ENCODE data around the gene ITGB1BP1. TPM values are rescaled to one million over a fixed set of nuclear protein-coding genes. Genes with fewer than 3 reads are reported as not detected.

ITGB1BP1 gene
- total and polyA plus RNA-seq, 2 of the 13 experiments (the other 11 are each of a cell fraction or from before 2014, with no cell fraction given): 106 to 108 TPM

- TF ChIP-seq, protein P1, sequence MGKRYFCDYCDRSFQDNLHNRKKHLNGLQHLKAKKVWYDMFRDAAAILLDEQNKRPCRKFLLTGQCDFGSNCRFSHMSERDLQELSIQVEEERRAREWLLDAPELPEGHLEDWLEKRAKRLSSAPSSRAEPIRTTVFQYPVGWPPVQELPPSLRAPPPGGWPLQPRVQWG (CRISPR knock-in tag; IDR thresholded peaks at IDR 0.05; ENCODE audit: borderline replicate concordance, low read depth): no peak
- no peak for TF ChIP-seq PHF5A (CRISPR knock-in tag; IDR thresholded peaks at IDR 0.05; ENCODE audit: low read depth, unreplicated experiment)
- peak; percentile 84 for TF ChIP-seq PITX1 (CRISPR knock-in tag; IDR thresholded peaks at IDR 0.05)
- no peak for TF ChIP-seq ZNF550 (CRISPR knock-in tag; IDR thresholded peaks at IDR 0.05; ENCODE audit: borderline replicate concordance)
- no peak for TF ChIP-seq NFKB2 (CRISPR knock-in tag; IDR thresholded peaks at IDR 0.05; ENCODE audit: borderline replicate concordance)
- no peak for TF ChIP-seq ZNF510 (CRISPR knock-in tag; IDR thresholded peaks at IDR 0.05; ENCODE audit: low read depth)
- TF ChIP-seq, protein P2, sequence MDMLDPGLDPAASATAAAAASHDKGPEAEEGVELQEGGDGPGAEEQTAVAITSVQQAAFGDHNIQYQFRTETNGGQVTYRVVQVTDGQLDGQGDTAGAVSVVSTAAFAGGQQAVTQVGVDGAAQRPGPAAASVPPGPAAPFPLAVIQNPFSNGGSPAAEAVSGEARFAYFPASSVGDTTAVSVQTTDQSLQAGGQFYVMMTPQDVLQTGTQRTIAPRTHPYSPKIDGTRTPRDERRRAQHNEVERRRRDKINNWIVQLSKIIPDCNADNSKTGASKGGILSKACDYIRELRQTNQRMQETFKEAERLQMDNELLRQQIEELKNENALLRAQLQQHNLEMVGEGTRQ (IDR thresholded peaks at IDR 0.05; ENCODE audit: low read depth, low read length): no peak
- TF ChIP-seq, protein P2 (CRISPR knock-in tag; IDR thresholded peaks at IDR 0.05; ENCODE audit: borderline replicate concordance): no peak
- TF ChIP-seq, protein P3, sequence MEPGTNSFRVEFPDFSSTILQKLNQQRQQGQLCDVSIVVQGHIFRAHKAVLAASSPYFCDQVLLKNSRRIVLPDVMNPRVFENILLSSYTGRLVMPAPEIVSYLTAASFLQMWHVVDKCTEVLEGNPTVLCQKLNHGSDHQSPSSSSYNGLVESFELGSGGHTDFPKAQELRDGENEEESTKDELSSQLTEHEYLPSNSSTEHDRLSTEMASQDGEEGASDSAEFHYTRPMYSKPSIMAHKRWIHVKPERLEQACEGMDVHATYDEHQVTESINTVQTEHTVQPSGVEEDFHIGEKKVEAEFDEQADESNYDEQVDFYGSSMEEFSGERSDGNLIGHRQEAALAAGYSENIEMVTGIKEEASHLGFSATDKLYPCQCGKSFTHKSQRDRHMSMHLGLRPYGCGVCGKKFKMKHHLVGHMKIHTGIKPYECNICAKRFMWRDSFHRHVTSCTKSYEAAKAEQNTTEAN (CRISPR knock-in tag; conservative IDR thresholded peaks at IDR 0.05): peak; percentile 49; the same call in 1 of the 2 replicates
- no peak for TF ChIP-seq ZNF678 (CRISPR knock-in tag; IDR thresholded peaks at IDR 0.05)
- no peak for TF ChIP-seq YEATS4 (CRISPR knock-in tag; IDR thresholded peaks at IDR 0.05; ENCODE audit: borderline replicate concordance)
- peak in 1 of 2 experiments; percentile 75; a peak in 2 of 4 replicates for TF ChIP-seq EP300 (IDR thresholded peaks at IDR 0.05; ENCODE audit: low read depth in 2 of 2, low read length in 2 of 2)
- no peak for TF ChIP-seq EP300 (CRISPR knock-in tag; IDR thresholded peaks at IDR 0.05; ENCODE audit: borderline replicate concordance)
- TF ChIP-seq SATB2 (CRISPR knock-in tag; IDR thresholded peaks at IDR 0.05): no peak
- no peak for TF ChIP-seq ZBTB1 (CRISPR knock-in tag; IDR thresholded peaks at IDR 0.05; ENCODE audit: borderline replicate concordance)
- 0 out of 2 replicates have a peak, but pooled peaks have one; percentile 27 for TF ChIP-seq ZNF609 (CRISPR knock-in tag; IDR thresholded peaks at IDR 0.05; ENCODE audit: borderline replicate concordance)
- TF ChIP-seq ZNF850 (CRISPR knock-in tag; conservative IDR thresholded peaks at IDR 0.05): no peak
- no peak; the same call in 1 of the 2 replicates for TF ChIP-seq KDM1A (CRISPR knock-in tag; IDR thresholded peaks at IDR 0.05)
Observed at GRCh38 chr2:9380702-9381628, 42.4 kb downstream of the ITGB1BP1 start (continued).

Measured in HepG2 (cell line).